GM18909 (cell line): ENCODE data around the gene CHN2.

Experiments
- ATAC-seq: cut with Tn5 transposase; IDR thresholded peaks from one replicate; pipeline ENCODE4 v1.9.1; 2021; ENCODE audit warnings: mild to moderate bottlenecking; ENCODE audit not compliant: unreplicated experiment, poor library complexity

The CHN2 gene

GRCh38 chr7:29377718-29378117 is 183.1 kb downstream of the CHN2 start:
- no peak for ATAC-seq

DNA sequence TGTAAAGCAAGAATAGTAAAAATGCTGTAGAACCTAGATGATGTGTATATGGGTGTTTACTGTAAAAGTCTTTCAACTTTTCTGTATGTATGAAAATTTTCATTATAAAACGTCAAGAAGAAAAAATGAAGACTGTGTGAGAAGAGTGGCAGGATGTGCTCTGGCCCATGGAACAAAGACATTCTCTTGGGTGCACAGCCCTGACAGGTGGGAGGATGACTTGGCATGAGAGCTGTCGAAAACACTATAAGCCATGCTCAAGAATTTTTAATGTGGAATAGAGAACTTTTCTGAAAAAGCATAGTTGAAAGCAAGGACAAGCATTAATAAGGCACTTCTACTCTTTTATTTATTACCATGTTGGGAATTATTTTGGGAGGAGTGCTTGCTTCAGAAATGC is 185.0 kb downstream of the CHN2 start:
- ATAC-seq = no peak

GRCh38 chr7:29381206-29382094 is 186.9 kb downstream of the CHN2 start:
- ATAC-seq = no peak

GRCh38 chr7:29384277-29384676 is 189.7 kb downstream of the CHN2 start:
- no peak for ATAC-seq

- ATAC-seq = no peak
These were observed 190.7 kb downstream of the CHN2 start for GRCh38 chr7:29385214-29385814.

GRCh38 chr7:29386196-29386765 is 191.7 kb downstream of the CHN2 start:
- ATAC-seq = no peak

GRCh38 chr7:29391262-29391661 is 196.7 kb downstream of the CHN2 start:
- ATAC-seq = no peak

GRCh38 chr7:29394321-29394720 is 199.7 kb downstream of the CHN2 start:
- no peak for ATAC-seq

DNA sequence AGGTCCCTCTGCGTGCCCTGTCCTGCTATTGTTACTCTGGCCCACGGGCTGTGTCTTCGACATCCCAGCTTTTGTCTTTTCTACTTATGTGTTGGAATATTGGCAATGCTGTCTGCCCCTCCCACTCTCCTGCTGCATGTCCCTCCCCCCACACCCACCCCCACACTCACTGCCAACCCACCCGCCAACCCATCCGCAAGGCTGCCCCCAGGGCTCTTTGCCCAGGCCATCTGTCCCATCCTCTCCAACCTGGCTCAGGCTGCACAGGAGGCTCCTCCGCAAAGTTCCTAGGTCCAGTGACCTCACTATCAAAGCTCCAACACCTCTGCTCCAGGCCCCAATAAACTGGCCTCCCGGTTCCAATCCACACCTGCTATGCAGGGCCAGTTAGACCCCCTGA is 202.0 kb downstream of the CHN2 start:
- ATAC-seq = no peak

- no peak for ATAC-seq
These were observed 202.8 kb downstream of the CHN2 start for GRCh38 chr7:29397398-29397797.

DNA sequence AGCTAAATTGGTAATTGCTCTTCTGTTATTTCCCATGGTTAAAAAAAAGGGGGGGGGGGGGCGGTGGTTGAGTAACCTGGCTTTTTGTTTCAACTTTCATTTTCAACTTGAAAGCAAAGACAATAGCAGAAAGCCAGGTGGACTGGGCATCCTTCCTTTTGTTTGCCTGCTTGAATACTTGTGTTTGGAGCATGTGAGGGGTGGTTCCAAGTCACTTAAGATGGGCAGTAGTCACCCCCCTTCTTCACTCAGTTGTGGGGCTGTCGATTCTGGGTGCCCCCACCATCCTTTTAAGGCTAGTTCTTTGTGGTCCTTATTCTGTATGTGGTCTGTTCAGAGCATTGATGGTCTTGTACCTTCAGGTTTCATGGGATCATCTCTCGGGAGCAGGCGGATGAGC is 203.4 kb downstream of the CHN2 start:
- no peak for ATAC-seq

DNA sequence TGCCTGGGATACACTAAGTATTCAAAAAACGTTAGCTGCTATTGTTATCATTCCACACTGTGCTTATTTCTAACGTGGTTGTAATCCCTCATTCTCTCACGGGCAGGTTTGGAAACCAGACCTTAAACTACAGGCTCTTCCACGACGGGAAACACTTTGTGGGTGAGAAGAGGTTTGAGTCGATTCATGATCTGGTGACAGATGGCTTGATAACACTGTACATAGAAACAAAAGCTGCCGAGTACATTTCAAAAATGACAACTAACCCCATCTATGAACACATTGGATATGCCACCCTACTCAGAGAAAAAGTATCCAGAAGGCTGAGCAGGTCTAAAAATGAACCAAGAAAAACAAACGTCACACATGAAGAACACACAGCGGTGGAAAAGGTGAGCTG is 205.9 kb downstream of the CHN2 start:
- ATAC-seq = no peak

DNA sequence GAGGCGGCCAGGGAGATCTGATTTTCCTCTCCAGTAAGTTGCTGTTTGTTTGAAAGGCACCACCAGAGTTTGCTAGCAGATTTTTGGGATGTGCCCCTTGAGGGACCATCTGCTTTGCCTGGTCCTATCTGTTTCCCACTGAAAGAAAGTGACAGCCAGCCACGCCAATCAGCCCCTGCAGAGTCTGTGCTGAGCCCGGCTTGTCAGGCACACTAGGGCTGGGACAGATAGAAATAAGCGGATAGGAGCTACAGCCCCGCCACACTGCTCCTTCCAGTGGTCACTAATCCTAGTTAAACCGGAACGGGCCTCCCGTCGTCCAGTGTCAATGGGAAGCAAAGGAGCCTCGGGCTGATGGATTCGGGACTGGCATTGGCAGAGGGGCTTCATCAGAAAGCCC is 207.2 kb downstream of the CHN2 start:
- ATAC-seq = no peak

GRCh38 chr7:29405891-29406290 is 211.3 kb downstream of the CHN2 start:
- ATAC-seq = no peak

- ATAC-seq = no peak
These were observed 211.8 kb downstream of the CHN2 start for GRCh38 chr7:29406366-29406765.

- no peak for ATAC-seq
These were observed 214.3 kb downstream of the CHN2 start for GRCh38 chr7:29408841-29409243.

- no peak for ATAC-seq
These were observed 216.4 kb downstream of the CHN2 start for GRCh38 chr7:29410996-29411395.

GRCh38 chr7:29412912-29413311 is 218.3 kb downstream of the CHN2 start:
- no peak for ATAC-seq

- no peak for ATAC-seq
These were observed 219.1 kb downstream of the CHN2 start for GRCh38 chr7:29413626-29414136.

DNA sequence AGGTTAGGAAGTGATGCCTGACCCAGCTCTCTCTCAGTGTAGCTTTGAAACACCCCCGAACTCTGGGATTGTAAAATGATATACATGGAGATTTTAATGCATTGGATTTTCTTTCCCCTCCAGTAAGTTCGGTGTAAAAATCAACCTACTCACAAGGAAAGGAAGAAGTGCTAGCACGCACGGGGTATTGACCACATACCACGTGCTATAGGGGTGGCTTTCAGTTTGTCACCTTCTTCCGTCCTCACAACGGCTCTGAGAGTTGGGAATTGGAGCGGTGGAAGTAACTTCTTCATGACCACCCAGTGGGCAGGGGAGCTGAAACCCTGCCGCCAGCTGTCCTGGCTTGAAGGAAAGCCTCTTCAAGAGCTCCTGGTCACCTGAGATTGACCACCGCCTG is 219.6 kb downstream of the CHN2 start:
- no peak for ATAC-seq

- ATAC-seq = no peak
These were observed 220.6 kb downstream of the CHN2 start for GRCh38 chr7:29415215-29415614.
